NB4 (cell line): ENCODE results near the gene PSMD11.
A peak's percentile ranks its signal among the peaks of the same experiment; 100 is the strongest.
"Not testable (repeated sequence)": the region's sequence is repeated elsewhere in the genome, so short reads cannot be mapped to it uniquely, and the experiment has no call there.

ENCODE experiments used
- DNase-seq: peaks from one replicate; pipeline ENCODE4 v3.0.0; 2010; ENCODE audit warnings: low read depth
- H3K4me3 ChIP-seq: one replicate; pipeline ENCODE4 v1.5.1; 2011; ENCODE audit warnings: mild to moderate bottlenecking, low read depth, low read length, moderate library complexity
- CTCF ChIP-seq: IDR thresholded peaks from one replicate; pipeline ENCODE4 v1.5.1; 2012; ENCODE audit warnings: low read depth, low read length
- MYC ChIP-seq: IDR thresholded peaks from 2 replicates; pipeline ENCODE4 v1.6.1; 2011; ENCODE audit warnings: low read depth, low read length
- POLR2A ChIP-seq: IDR thresholded peaks from 2 replicates; pipeline ENCODE4 v1.6.1; 2011; ENCODE audit warnings: mild to moderate bottlenecking; ENCODE audit not compliant: insufficient read length; ENCODE audit errors: extremely low read depth
- TF ChIP-seq, protein P1 (sequence below): IDR thresholded peaks from 2 replicates; pipeline ENCODE4 v1.6.1; 2011; ENCODE audit warnings: low read depth, low read length

Gene PSMD11

GRCh38 chr17:32446949-32447348 is 2.6 kb downstream of the PSMD11 start:
- no peak for TF ChIP-seq CTCF
- no peak for TF ChIP-seq POLR2A
- TF ChIP-seq, protein P1, sequence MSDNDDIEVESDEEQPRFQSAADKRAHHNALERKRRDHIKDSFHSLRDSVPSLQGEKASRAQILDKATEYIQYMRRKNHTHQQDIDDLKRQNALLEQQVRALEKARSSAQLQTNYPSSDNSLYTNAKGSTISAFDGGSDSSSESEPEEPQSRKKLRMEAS, result no peak
- TF ChIP-seq MYC, result no peak
- peak overlapping the region; percentile 30 for H3K4me3 ChIP-seq
- DNase-seq, result no peak

GRCh38 chr17:32449963-32450362 is 5.7 kb downstream of the PSMD11 start:
- no peak overlapping the region for H3K4me3 ChIP-seq
- DNase-seq, result no peak
- TF ChIP-seq MYC (no peak), CTCF (no peak), POLR2A (no peak)
- TF ChIP-seq, protein P1, result no peak

- H3K4me3 ChIP-seq, DNase-seq: not testable (repeated sequence)
These were observed 6.1 kb downstream of the PSMD11 start for GRCh38 chr17:32450379-32450778.

GRCh38 chr17:32451879-32452278 is 7.6 kb downstream of the PSMD11 start:
- no peak for DNase-seq
- no peak overlapping the region for H3K4me3 ChIP-seq
- TF ChIP-seq POLR2A, result no peak
- TF ChIP-seq, protein P1, result no peak
- TF ChIP-seq MYC, result no peak
- TF ChIP-seq CTCF, result no peak

GRCh38 chr17:32452281-32452680 is 8.0 kb downstream of the PSMD11 start:
- DNase-seq, result no peak
- TF ChIP-seq, protein P1, result no peak
- TF ChIP-seq MYC (no peak), CTCF (no peak), POLR2A (no peak)
- H3K4me3 ChIP-seq, result no peak overlapping the region

- no peak for TF ChIP-seq CTCF
- TF ChIP-seq, protein P1, result no peak
- TF ChIP-seq MYC, result no peak
- no peak for TF ChIP-seq POLR2A
- no peak for DNase-seq
- H3K4me3 ChIP-seq, result no peak overlapping the region
These were observed 9.1 kb downstream of the PSMD11 start for GRCh38 chr17:32453370-32453769.
